ENCODE measurements around the gene BCL2L13. TPM values are rescaled to one million over a fixed set of nuclear protein-coding genes. Genes with fewer than 3 reads are reported as not detected.
A peak's percentile ranks its signal among the peaks of the same experiment; 100 is the strongest.
"Not testable (repeated sequence)": the region's sequence is repeated elsewhere in the genome, so short reads cannot be mapped to it uniquely, and the experiment has no call there.

The BCL2L13 gene
- polyA plus RNA-seq, 3 donors, result 20.2 to 67.8 (median 53.0) TPM

DNA sequence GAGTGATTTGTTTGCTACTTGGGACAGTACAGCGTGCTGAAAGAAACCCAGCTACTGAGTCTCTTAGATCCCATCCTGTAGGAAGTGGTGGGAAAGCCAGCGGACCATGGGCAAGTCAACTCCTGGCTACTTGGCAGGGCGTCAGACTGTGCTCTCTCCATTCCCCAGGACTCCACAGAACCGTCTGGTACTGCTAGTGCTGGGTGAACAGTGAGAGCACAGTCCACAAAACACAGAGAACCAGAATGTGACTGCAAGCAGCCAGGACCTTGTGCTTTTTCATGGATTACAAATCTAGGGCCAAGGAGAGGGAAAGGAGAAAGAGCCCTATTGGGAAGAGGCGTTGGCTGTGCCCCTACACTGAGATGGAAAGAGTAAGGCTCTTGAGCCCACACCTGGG, 125.5 kb downstream of the BCL2L13 start:
- no peak for DNase-seq
- peaks cover 63 to 83% of the 10 kb centered on the region in 2 donors for H3K4me1 ChIP-seq (ENCODE audit: control insufficient read depth in 1 of 2, insufficient read depth in 2 of 2, low read length in 2 of 2)
- H3K4me1 Mint-ChIP-seq, result peaks cover 58% of the 10 kb centered on the region
- H2AFZ ChIP-seq (ENCODE audit: insufficient read depth, low read depth, low read length, poor library complexity, severe bottlenecking), result no peak overlapping the region
- no peaks in the 10 kb centered on the region for H3K9me3 ChIP-seq (replicated peaks in 1 of 2; ENCODE audit: control insufficient read depth in 1 of 2, insufficient read depth in 1 of 2, low read length in 2 of 2)
- H3K4me2 ChIP-seq (replicated peaks; ENCODE audit: extremely low read depth, low read length, poor library complexity, severe bottlenecking), result no peak overlapping the region
- H3K4me3 Mint-ChIP-seq, result peak overlapping the region in 1 of 2 donors; percentile 0
- intact Hi-C loops (cut with micrococcal nuclease), result no loop called here
- no peaks in the 10 kb centered on the region for H3K27me3 ChIP-seq (ENCODE audit: control insufficient read depth in 2 of 2, insufficient read depth in 2 of 2, low read length in 2 of 2)
- TF ChIP-seq, protein P1, sequence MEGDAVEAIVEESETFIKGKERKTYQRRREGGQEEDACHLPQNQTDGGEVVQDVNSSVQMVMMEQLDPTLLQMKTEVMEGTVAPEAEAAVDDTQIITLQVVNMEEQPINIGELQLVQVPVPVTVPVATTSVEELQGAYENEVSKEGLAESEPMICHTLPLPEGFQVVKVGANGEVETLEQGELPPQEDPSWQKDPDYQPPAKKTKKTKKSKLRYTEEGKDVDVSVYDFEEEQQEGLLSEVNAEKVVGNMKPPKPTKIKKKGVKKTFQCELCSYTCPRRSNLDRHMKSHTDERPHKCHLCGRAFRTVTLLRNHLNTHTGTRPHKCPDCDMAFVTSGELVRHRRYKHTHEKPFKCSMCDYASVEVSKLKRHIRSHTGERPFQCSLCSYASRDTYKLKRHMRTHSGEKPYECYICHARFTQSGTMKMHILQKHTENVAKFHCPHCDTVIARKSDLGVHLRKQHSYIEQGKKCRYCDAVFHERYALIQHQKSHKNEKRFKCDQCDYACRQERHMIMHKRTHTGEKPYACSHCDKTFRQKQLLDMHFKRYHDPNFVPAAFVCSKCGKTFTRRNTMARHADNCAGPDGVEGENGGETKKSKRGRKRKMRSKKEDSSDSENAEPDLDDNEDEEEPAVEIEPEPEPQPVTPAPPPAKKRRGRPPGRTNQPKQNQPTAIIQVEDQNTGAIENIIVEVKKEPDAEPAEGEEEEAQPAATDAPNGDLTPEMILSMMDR (IDR thresholded peaks at IDR 0.05), result no peak
- H4K20me1 ChIP-seq (ENCODE audit: insufficient read depth, low read length), result peaks cover 92% of the 10 kb centered on the region
- no peak overlapping the region for H3K4me3 ChIP-seq (replicated peaks in 1 of 3; ENCODE audit: low read depth in 2 of 3, low read length in 3 of 3)
- no peak overlapping the region for H3K9ac ChIP-seq (ENCODE audit: insufficient read depth, low read length, poor library complexity, severe bottlenecking)
- peak overlapping the region in 6 of 7 donors; percentile 24 to 88 (median 66) for H3K27ac Mint-ChIP-seq
- H3K27me3 Mint-ChIP-seq (ENCODE audit: low read depth in 3 of 3), result no peaks in the 10 kb centered on the region
- 67% methylated on average over 1 of the region's 5 CpGs for WGBS (ENCODE audit: insufficient coverage)
- H3K79me2 ChIP-seq (ENCODE audit: insufficient read depth, low read length), result peaks cover 99% of the 10 kb centered on the region
- no peaks in the 10 kb centered on the region for H3K36me3 ChIP-seq (replicated peaks in 1 of 2; ENCODE audit: control insufficient read depth in 1 of 2, insufficient read depth in 2 of 2, low read length in 2 of 2)
- H3K36me3 Mint-ChIP-seq, result peaks cover 9 to 30% of the 10 kb centered on the region in 2 donors
- H3K9me3 Mint-ChIP-seq, result no peaks in the 10 kb centered on the region
- H3K27ac ChIP-seq (ENCODE audit: low read depth in 1 of 2, low read length in 2 of 2), result peak overlapping the region in 1 of 2 donors; percentile 33

DNA sequence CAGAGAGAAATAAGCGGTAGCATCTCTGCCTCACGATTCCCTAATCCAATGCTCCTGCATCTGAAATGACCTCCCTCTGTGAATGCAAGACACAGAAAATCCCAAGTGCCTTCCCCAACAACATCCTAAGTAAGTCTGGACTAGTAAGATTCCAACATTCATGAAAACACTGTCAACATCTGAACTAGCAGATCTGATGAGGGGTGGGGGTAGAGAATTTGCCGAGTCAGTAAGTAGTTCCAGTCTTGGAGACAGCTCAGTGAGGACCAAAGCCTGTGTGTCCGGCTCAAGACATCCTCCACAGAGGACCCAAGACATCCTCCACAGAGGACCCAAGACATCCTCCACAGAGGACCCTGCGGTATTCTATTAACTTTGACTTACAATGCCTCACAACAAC, 126.3 kb downstream of the BCL2L13 start:
- intact Hi-C loops (cut with micrococcal nuclease); H2AFZ ChIP-seq (ENCODE audit: insufficient read depth, low read depth, low read length, poor library complexity, severe bottlenecking); H3K36me3 ChIP-seq (replicated peaks in 1 of 2; ENCODE audit: control insufficient read depth in 1 of 2, insufficient read depth in 2 of 2, low read length in 2 of 2); H3K9ac ChIP-seq (ENCODE audit: insufficient read depth, low read length, poor library complexity, severe bottlenecking); H3K9me3 Mint-ChIP-seq; DNase-seq; H3K4me3 ChIP-seq (replicated peaks in 1 of 3; ENCODE audit: low read depth in 2 of 3, low read length in 3 of 3); H3K9me3 ChIP-seq (replicated peaks in 1 of 2; ENCODE audit: control insufficient read depth in 1 of 2, insufficient read depth in 1 of 2, low read length in 2 of 2); H3K4me2 ChIP-seq (replicated peaks; ENCODE audit: extremely low read depth, low read length, poor library complexity, severe bottlenecking); H3K27me3 ChIP-seq (ENCODE audit: control insufficient read depth in 2 of 2, insufficient read depth in 2 of 2, low read length in 2 of 2); H3K4me3 Mint-ChIP-seq; H3K27me3 Mint-ChIP-seq (ENCODE audit: low read depth in 3 of 3): not testable (repeated sequence)
- peaks cover 63 to 83% of the 10 kb centered on the region in 2 donors for H3K4me1 ChIP-seq (ENCODE audit: control insufficient read depth in 1 of 2, insufficient read depth in 2 of 2, low read length in 2 of 2)
- peak overlapping the region in 3 of 7 donors; percentile 44 to 88 (median 72) for H3K27ac Mint-ChIP-seq
- 100% methylated on average over 2 of the region's 5 CpGs for WGBS (ENCODE audit: insufficient coverage)
- peaks cover 99% of the 10 kb centered on the region for H3K79me2 ChIP-seq (ENCODE audit: insufficient read depth, low read length)
- H3K36me3 Mint-ChIP-seq, result peaks cover 9 to 36% of the 10 kb centered on the region in 2 donors
- peaks cover 93% of the 10 kb centered on the region for H4K20me1 ChIP-seq (ENCODE audit: insufficient read depth, low read length)
- peak overlapping the region in 1 of 2 donors; percentile 33 for H3K27ac ChIP-seq (ENCODE audit: low read depth in 1 of 2, low read length in 2 of 2)
- H3K4me1 Mint-ChIP-seq, result peaks cover 64% of the 10 kb centered on the region

All from CD14-positive monocyte (primary cell).